HG02885 (cell line): ENCODE measurements around the gene MAD2L2.

ENCODE experiments used
- ATAC-seq: cut with Tn5 transposase; IDR thresholded peaks from one replicate; pipeline ENCODE4 v1.9.1; 2021; ENCODE audit warnings: mild to moderate bottlenecking; ENCODE audit not compliant: unreplicated experiment, poor library complexity

MAD2L2 gene

DNA sequence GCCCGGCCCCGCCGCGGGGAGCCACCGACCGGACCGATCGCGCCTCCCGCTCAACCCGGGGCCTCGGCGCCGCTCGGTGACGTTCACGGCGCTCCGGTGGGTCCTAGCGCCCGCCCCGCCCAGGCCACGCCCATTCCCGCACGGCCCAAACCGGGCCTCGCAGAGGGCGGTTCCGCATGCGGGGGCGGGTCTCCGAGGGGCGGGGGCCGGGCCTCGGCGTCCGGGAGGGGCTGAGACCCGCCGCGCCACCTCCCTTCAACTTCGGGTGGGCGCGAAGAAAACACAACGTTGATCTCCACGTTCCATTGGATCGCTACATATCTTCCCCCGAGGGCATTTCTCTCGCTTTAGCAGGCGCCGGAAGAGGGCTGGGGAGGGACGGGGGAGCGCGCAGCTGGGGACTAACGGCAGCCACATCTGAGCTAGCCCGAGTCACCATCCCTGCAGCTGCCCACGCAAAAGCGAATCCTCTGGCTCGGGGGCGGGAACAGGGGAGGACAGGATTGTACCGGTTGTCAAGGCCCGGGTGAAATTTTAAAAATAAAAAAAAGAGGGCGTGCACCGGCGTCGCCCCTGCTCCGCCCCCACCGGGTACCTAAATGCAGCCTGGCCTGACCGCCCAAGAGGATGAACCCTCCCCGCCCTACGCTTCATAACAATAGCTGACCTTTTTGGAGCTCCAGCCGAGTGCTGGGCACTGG is at the start of gene MAD2L2:
Gene MAD2L2 (minus strand): TSS at position 78 of the 701 bp plus-strand sequence. CDS start 547 bp downstream, outside the sequence.
- ATAC-seq = peak; percentile 87

GRCh38 chr1:11730429-11730891 is 49.5 kb upstream of the MAD2L2 start:
- ATAC-seq = no peak

DNA sequence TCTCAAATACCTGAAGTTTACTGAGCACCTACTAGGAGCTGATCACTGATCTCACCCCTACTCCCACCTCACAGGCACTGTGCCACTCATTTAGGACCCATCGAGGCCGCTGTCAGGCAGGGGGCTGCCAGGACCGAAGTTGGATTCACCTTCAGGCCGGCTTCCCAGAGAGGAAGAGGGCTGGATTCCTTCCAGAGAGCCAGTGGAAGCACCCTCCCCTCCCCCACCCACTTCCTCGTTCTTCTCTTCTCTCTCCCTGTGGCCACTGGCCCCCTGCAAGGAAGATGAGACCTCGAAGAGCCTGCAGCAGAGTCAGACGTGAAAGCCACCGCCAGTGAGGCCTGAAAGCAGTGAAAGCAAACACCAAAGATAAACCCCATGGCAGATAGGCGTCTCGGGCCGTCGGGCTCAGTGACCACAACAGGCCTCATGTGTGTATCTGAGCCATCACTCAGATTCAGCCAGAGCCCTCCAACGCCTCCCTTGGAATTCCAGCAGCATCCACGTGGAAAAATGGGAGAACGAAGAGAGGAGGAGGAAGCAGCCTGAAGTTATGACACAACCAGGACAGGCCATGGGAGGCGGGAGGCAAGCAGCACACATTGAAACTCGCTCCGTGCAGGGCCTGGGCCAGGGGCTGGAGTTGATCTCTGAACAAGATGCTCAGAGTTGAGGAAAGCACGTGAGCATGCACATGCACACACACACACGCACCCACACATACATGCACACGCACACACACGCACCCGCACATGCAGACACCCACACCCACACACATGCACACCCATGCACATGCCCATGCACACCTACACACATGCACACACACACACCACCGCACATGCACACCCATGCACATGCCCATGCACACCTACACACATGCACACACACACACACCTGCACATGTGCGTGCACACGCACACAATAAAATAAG is 48.8 kb upstream of the MAD2L2 start:
- ATAC-seq = no peak

DNA sequence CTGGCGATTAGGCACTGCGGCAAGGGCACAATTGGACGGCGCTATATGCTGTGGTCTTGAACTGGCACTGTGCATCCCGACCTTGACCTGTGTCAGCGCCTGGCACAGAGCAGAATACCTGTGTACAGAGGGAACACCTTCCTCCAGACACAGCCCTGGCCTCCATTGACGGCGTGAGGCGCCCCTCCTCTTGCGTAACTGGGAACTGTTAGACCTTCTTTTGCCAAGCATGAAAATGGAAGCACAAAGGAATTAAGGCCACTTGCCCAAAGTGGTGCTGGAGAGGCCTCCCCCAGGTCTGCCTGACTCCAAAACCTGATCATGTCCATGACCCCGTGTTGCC is 48.2 kb upstream of the MAD2L2 start:
- no peak for ATAC-seq

DNA sequence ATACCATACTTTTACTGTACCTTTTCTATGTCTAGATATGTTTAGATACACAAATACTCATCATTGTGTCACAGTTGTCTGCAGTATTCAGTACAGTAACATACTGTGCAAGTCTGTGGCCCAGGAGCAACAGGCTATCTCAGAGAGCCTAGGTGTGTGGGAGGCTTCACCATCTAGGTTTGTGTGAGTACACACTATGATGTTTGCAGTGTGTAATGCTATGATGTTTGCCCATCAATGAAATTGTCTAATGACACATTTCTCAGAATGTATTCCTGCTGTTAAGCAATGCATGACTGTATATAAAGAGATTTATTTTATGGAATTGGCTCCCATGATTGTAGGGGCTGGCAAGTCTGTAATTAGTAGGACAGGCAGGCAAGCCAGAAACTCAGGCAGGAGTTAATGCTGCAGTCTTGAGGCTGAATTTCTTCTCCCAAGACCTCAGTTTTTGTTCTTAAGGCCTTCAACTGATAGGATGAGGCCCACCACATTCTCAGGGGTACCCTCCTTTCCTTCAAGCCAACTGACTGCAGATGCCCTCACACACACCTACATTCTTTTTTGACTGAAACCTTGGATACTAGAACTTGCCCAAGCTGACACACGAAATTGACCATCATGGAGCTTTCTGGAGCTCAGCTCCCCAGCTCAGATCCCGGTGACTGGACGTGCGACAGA is 47.3 kb upstream of the MAD2L2 start:
- ATAC-seq = no peak

- no peak for ATAC-seq
Measured at GRCh38 chr1:11727119-11727518, 46.2 kb upstream of the MAD2L2 start.

- ATAC-seq = no peak
Measured at GRCh38 chr1:11725616-11726015, 44.7 kb upstream of the MAD2L2 start.

- no peak for ATAC-seq
Measured at GRCh38 chr1:11722538-11722937, 41.6 kb upstream of the MAD2L2 start.

- ATAC-seq = no peak
Measured at GRCh38 chr1:11721311-11721710, 40.4 kb upstream of the MAD2L2 start.

DNA sequence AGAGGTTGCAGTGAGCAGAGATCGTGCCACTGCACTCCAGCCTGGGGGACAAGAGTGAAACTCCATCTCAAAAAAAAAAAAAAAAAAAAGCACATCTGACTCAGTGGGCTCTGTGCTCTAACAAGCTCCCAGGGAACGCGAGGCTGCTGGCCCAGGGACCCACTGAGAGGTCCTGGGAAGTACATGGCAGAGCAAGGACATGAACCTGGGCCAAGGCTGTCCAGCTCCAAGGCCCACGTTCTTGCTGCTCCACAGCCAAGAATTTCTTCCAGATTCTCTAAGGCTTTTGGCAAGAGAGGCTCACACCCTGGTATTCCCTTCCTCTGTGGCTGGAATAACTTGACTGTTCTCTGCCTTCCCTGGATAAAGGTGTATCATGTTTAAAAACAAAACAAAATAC is 39.6 kb upstream of the MAD2L2 start:
- ATAC-seq = no peak

- ATAC-seq = no peak
Measured at GRCh38 chr1:11720033-11720376, 39.1 kb upstream of the MAD2L2 start.

DNA sequence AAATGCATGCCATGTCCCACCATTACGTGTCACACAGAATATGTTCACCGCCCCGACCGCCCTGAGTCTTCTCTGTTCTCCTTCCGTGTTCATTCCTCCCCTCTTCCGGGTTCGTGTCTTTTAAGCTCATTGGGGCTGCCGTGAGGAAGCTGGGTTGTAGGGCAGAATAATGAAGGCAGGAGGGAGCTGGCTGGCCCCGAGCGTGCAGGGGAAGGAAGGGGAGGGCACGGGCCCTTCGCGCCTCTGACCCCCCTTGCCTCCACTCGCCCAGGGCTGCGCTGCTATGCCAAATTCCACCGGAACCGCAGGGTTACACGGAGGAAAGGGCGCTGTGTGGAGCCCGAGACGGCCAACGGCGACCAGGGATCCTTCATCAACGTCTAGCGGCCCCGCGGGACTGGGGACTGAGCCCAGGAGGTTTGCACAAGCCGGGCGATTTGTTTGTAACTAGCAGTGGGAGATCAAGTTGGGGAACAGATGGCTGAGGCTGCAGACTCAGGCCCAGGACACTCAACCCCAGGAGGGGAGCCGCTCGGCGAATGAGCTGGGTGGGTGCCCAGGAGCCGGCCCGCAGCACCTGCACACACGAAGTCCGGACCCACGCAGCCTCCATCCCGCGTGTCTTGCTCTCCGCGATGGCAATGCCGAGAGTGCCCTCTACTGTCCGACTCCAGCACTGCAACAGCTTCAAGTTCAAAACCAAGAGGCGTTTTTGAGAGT is 38.5 kb upstream of the MAD2L2 start:
- ATAC-seq = peak; percentile 40

- ATAC-seq = no peak
Measured at GRCh38 chr1:11714831-11715575, 34.1 kb upstream of the MAD2L2 start.

DNA sequence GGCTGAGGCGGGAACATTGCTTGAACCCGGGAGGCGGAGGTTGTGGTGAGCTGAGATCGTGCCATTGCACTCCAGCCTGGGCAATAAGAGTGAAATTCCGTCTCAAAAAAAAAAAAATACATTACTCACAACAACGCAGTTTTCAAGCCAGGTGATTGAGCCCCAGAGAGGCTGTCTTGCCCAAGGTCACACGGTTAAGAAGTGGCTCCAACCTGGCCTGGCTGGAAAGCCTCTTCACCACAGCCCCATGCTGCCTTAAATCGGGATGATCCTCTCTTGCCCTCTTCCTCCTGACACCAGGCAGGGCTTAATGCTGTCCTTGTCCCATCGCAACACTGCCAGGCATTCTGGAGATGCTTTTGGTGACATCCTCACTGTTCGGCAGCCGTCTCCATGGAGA is 32.1 kb upstream of the MAD2L2 start:
- ATAC-seq = no peak

DNA sequence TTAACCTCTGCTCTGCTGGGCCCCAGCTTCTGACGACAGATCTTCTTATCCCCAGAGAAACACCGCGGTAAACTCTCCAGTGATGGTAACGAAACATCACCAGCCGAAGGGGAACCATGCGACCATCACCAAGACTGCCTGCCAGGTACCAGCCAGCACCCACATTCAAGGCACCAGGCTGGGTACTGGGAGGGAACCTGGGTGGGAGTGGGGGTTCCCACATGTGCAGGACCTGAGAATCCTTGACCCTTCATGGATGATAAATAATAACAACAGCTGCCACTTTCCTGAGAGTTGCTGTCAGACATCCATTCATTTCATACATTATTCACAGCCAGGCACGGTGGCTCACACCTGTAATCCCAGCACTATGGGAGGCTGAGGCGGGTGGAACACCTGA is 31.3 kb upstream of the MAD2L2 start:
- no peak for ATAC-seq

DNA sequence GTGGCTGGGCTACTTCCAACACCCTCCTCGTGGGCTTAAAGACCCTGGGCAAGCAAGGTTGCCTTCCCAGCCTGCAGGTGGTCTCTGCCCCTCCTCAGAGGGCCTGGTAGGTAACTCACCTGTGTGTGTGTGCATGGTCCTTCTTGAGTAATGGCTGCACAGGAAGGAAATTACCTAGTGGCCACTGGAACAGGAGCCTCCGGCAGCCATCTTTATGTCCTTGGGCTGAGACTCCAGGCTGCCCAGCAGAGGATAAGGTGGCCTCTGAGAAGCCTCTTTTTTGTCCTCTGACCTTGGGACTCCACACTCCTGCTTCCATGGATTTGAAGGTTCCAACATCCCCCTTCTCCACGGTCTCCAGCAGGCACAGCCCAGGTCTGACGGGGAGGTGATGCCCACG is 30.5 kb upstream of the MAD2L2 start:
- no peak for ATAC-seq

DNA sequence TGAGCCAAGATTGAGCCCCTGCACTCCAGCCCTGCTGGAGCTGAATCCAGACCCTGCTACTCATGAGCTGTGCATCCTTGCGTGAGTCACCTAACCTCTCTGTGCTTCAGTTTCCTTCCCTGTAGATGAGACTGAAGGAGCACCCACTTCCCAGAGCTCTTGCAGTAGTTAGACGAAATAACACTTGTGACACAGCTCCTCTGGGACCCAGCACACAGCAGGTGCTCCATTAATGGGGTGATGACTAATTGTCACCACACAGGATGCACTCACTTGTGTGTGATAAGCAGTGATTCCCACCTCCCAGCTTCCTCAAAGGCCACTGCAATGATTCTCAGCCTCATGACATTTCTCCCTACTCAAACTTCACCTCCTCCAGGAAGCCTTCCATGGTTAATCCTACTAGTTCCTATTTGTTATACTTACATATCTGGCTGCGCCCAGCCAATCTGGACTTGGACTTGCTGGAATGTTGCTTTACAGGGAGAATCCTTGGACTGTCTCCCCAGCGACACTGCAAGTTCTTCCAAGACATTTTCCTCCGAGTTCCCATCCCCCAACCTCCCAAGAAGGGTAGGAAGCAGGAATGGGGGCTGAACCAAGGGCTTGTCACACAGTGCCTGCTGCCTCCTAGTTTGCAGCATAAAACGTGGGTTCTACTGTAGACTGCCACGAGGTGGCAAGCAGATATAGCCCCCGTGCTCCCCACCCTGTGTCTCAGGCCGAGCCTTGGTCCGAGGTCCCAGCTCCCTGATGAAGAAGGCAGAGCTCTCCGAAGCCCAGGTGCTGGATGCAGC is 27.8 kb upstream of the MAD2L2 start:
- no peak for ATAC-seq

DNA sequence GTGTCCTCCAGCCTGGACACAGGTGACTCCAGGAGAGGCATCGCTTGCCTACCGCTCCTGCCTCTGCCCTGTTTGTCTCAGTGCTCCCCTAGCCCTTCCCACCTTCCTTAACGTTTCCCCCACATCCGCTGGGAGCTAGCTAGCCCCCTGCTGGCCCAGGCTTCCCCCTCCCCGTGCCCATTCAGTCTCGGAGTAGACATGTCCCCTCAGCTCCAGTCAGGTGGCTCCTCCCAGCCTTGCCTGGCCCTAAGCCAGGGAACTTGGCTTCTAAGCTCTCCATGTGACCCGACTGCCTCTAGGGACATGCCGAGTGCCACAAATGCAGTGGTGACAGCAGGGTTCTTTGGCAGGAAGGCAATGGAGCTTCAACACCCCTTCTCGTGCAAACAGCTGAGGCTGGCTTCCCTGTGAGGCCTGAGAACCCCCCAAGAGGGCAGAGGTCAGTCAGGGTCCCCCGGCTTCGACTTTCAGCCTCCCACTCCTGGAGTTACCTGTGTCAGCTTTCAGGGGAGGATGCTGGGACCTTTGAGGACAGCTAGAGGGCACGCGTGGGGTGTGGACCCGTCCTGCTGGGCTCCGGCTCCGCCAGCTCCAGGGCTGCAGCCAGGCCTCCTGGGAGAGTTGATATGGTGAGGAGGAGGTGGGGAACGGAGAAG is 26.8 kb upstream of the MAD2L2 start:
- no peak for ATAC-seq
